ENCODE data around the gene TPSG1.
"Not testable (repeated sequence)": the region's sequence is repeated elsewhere in the genome, so short reads cannot be mapped to it uniquely, and the experiment has no call there.

TPSG1 gene

GRCh38 chr16:1193143-1193824, 31.8 kb downstream of the TPSG1 start:
- DNase-seq (ENCODE audit: low read depth), result no peak
- no peak for TF ChIP-seq CTCF (conservative IDR thresholded peaks at IDR 0.05; ENCODE audit: low read depth, low read length)

GRCh38 chr16:1192384-1193073, 32.5 kb downstream of the TPSG1 start:
- no peak overlapping the region for H3K4me3 ChIP-seq (ENCODE audit: low read length)
- DNase-seq (ENCODE audit: low read depth), result no peak
- TF ChIP-seq CTCF (conservative IDR thresholded peaks at IDR 0.05; ENCODE audit: low read depth, low read length), result no peak

More at GRCh38 chr16:1193143-1193824, 31.8 kb downstream of the TPSG1 start:
- H3K4me3 ChIP-seq (ENCODE audit: low read length), result no peak overlapping the region

- DNase-seq (ENCODE audit: low read depth); H3K4me3 ChIP-seq (ENCODE audit: low read length): not testable (repeated sequence)
Measured at GRCh38 chr16:1190789-1191188, 34.3 kb downstream of the TPSG1 start.

GRCh38 chr16:1189455-1189854, 35.6 kb downstream of the TPSG1 start:
- TF ChIP-seq CTCF (conservative IDR thresholded peaks at IDR 0.05; ENCODE audit: low read depth, low read length), result no peak
- DNase-seq (ENCODE audit: low read depth), result no peak
- H3K4me3 ChIP-seq (ENCODE audit: low read length), result no peak overlapping the region

- H3K4me3 ChIP-seq (ENCODE audit: low read length), result no peak overlapping the region
- DNase-seq (ENCODE audit: low read depth), result no peak
- TF ChIP-seq CTCF (conservative IDR thresholded peaks at IDR 0.05; ENCODE audit: low read depth, low read length), result no peak
Measured at GRCh38 chr16:1188432-1189189, 36.5 kb downstream of the TPSG1 start.

GRCh38 chr16:1185460-1186207, 39.4 kb downstream of the TPSG1 start:
- not testable (repeated sequence) for H3K4me3 ChIP-seq (ENCODE audit: low read length); DNase-seq (ENCODE audit: low read depth)

- no peak overlapping the region for H3K4me3 ChIP-seq (ENCODE audit: low read length)
- no peak for DNase-seq (ENCODE audit: low read depth)
- no peak for TF ChIP-seq CTCF (conservative IDR thresholded peaks at IDR 0.05; ENCODE audit: low read depth, low read length)
Measured at GRCh38 chr16:1184980-1185379, 40.1 kb downstream of the TPSG1 start.

All from retinal pigment epithelial cell (primary cell).